Trophoblast cell (in vitro differentiated cells and primary cell): ENCODE data around the gene CHAF1B.

Experiments used
- DNase-seq, 2 donors: peaks; one replicate each; pipeline ENCODE4 v3.0.0-alpha.2; 2016
- H2AFZ ChIP-seq: 2 replicates; pipeline ENCODE4 v1.6.1; 2013; ENCODE audit warnings: low read length, moderate library complexity, mild to moderate bottlenecking; ENCODE audit not compliant: insufficient read depth, poor library complexity
- H2AK5ac ChIP-seq: 2 replicates; pipeline ENCODE4 v1.6.1; 2013; ENCODE audit warnings: mild to moderate bottlenecking, low read length
- H2BK120ac ChIP-seq: 2 replicates; pipeline ENCODE4 v1.6.1; 2013; ENCODE audit warnings: low read length, mild to moderate bottlenecking, moderate library complexity; ENCODE audit not compliant: insufficient read depth, poor library complexity
- H2BK12ac ChIP-seq: 2 replicates; pipeline ENCODE4 v1.6.1; 2013; ENCODE audit warnings: mild to moderate bottlenecking, low read length, moderate library complexity
- H2BK5ac ChIP-seq: 2 replicates; pipeline ENCODE4 v1.6.1; 2013; ENCODE audit warnings: low read length, low read depth, moderate library complexity, mild to moderate bottlenecking; ENCODE audit not compliant: poor library complexity
- H3K14ac ChIP-seq: 2 replicates; pipeline ENCODE4 v1.6.1; 2013; ENCODE audit warnings: mild to moderate bottlenecking, low read length
- H3K18ac ChIP-seq: 2 replicates; pipeline ENCODE4 v1.6.1; 2013; ENCODE audit warnings: mild to moderate bottlenecking, low read length
- H3K23ac ChIP-seq: 2 replicates; pipeline ENCODE4 v1.6.1; 2013; ENCODE audit warnings: low read length
- H3K27ac ChIP-seq: 2 replicates; pipeline ENCODE4 v1.5.1; 2013; ENCODE audit warnings: low read depth, mild to moderate bottlenecking, inconsistent platforms, low read length, moderate library complexity
- H3K27me3 ChIP-seq: 2 replicates; pipeline ENCODE4 v1.6.1; 2013; ENCODE audit warnings: inconsistent platforms, mild to moderate bottlenecking, low read length, moderate library complexity; ENCODE audit not compliant: insufficient read depth
- H3K36me3 ChIP-seq, 2 experiments: 1 replicate in 1 of 2; 2 replicates in 1 of 2; pipeline ENCODE4 v1.6.1; 2013; ENCODE audit warnings: low read length in 2 of 2, mild to moderate bottlenecking in 2 of 2, moderate library complexity in 1 of 2; ENCODE audit not compliant: insufficient read depth in 2 of 2, control insufficient read depth in 1 of 2
- H3K4ac ChIP-seq: 2 replicates; pipeline ENCODE4 v1.6.1; 2013; ENCODE audit warnings: low read depth, mild to moderate bottlenecking, low read length, moderate library complexity
- H3K4me1 ChIP-seq, 2 experiments: 1 replicate in 1 of 2; 2 replicates in 1 of 2; pipeline ENCODE4 v1.6.1; 2013; ENCODE audit warnings: low read length in 2 of 2, mild to moderate bottlenecking in 2 of 2, moderate library complexity in 1 of 2; ENCODE audit not compliant: insufficient read depth in 2 of 2, control insufficient read depth in 1 of 2
- H3K4me2 ChIP-seq: 2 replicates; pipeline ENCODE4 v1.6.1; 2013; ENCODE audit warnings: inconsistent platforms, mild to moderate bottlenecking, low read length, moderate library complexity
- H3K4me3 ChIP-seq: 2 replicates; pipeline ENCODE4 v1.5.1; 2013; ENCODE audit warnings: mild to moderate bottlenecking, low read depth, low read length, inconsistent platforms
- H3K79me1 ChIP-seq: one replicate; pipeline ENCODE4 v1.6.1; 2013; ENCODE audit warnings: low read length
- H3K79me2 ChIP-seq: 2 replicates; pipeline ENCODE4 v1.6.1; 2013; ENCODE audit warnings: low read length, mild to moderate bottlenecking; ENCODE audit not compliant: control insufficient read depth, insufficient read depth, poor library complexity
- H3K9ac ChIP-seq: 2 replicates; pipeline ENCODE4 v1.6.1; 2013; ENCODE audit warnings: mild to moderate bottlenecking, low read length
- H3K9me3 ChIP-seq: 2 replicates; pipeline ENCODE4 v1.6.1; 2013; ENCODE audit warnings: low read depth, mild to moderate bottlenecking, control low read depth, inconsistent platforms, low read length; ENCODE audit not compliant: insufficient read depth
- H4K12ac ChIP-seq: 2 replicates; pipeline ENCODE4 v1.6.1; 2013; ENCODE audit warnings: low read depth, mild to moderate bottlenecking, low read length, moderate library complexity
- H4K8ac ChIP-seq: 2 replicates; pipeline ENCODE4 v1.6.1; 2013; ENCODE audit warnings: low read depth, mild to moderate bottlenecking, low read length, moderate library complexity
- H4K91ac ChIP-seq: one replicate; pipeline ENCODE4 v1.6.1; 2013; ENCODE audit warnings: low read depth, mild to moderate bottlenecking, low read length, moderate library complexity
- WGBS: extraction: QIAGEN DNeasy Blood & Tissue Kit; methylation state at CpG from one replicate; pipeline ENCODE4 v1.1.7; 2013; ENCODE audit warnings: missing lambda C conversion rate; ENCODE audit not compliant: insufficient read length, insufficient coverage; ENCODE audit errors: extremely low coverage; 5-methylcytosine and 5-hydroxymethylcytosine counted together

Gene CHAF1B

GRCh38 chr21:36446301-36446700, 61.1 kb downstream of the CHAF1B start:
- no peak overlapping the region for H2BK12ac ChIP-seq
- H2BK5ac ChIP-seq, result no peak overlapping the region
- no peak overlapping the region for H3K27ac ChIP-seq
- no CpG with 5 or more reads among the region's 10 CpGs for WGBS
- no peak overlapping the region for H3K4ac ChIP-seq
- no peak for DNase-seq
- no peak overlapping the region for H3K9ac ChIP-seq
- H3K79me1 ChIP-seq, result no peaks in the 10 kb centered on the region
- no peak overlapping the region for H2AFZ ChIP-seq
- no peaks in the 10 kb centered on the region for H3K79me2 ChIP-seq
- no peaks in the 10 kb centered on the region for H3K27me3 ChIP-seq
- H4K91ac ChIP-seq, result no peak overlapping the region
- H2AK5ac ChIP-seq, result no peak overlapping the region
- H4K8ac ChIP-seq, result no peak overlapping the region
- H3K4me3 ChIP-seq, result no peak overlapping the region
- no peaks in the 10 kb centered on the region for H3K4me1 ChIP-seq
- H3K4me2 ChIP-seq, result no peak overlapping the region
- no peaks in the 10 kb centered on the region for H3K36me3 ChIP-seq
- no peak overlapping the region for H2BK120ac ChIP-seq
- no peak overlapping the region for H3K14ac ChIP-seq
- H3K23ac ChIP-seq, result no peak overlapping the region
- no peak overlapping the region for H3K18ac ChIP-seq
- H3K9me3 ChIP-seq, result no peaks in the 10 kb centered on the region
- H4K12ac ChIP-seq, result no peak overlapping the region

- H3K18ac ChIP-seq, result no peak overlapping the region
- H4K8ac ChIP-seq, result no peak overlapping the region
- DNase-seq, result no peak
- H2BK5ac ChIP-seq, result no peak overlapping the region
- no peak overlapping the region for H4K91ac ChIP-seq
- H3K4me1 ChIP-seq, result no peaks in the 10 kb centered on the region
- no peaks in the 10 kb centered on the region for H3K36me3 ChIP-seq
- H3K79me2 ChIP-seq, result no peaks in the 10 kb centered on the region
- no peak overlapping the region for H2AFZ ChIP-seq
- H3K27me3 ChIP-seq, result no peaks in the 10 kb centered on the region
- no peaks in the 10 kb centered on the region for H3K9me3 ChIP-seq
- H2BK12ac ChIP-seq, result no peak overlapping the region
- no peak overlapping the region for H3K4ac ChIP-seq
- no CpG with 5 or more reads among the region's 2 CpGs for WGBS
- H3K23ac ChIP-seq, result no peak overlapping the region
- H3K4me2 ChIP-seq, result no peak overlapping the region
- no peak overlapping the region for H4K12ac ChIP-seq
- H2AK5ac ChIP-seq, result no peak overlapping the region
- H3K9ac ChIP-seq, result no peak overlapping the region
- no peak overlapping the region for H2BK120ac ChIP-seq
- H3K14ac ChIP-seq, result no peak overlapping the region
- H3K4me3 ChIP-seq, result no peak overlapping the region
- no peak overlapping the region for H3K27ac ChIP-seq
- H3K79me1 ChIP-seq, result no peaks in the 10 kb centered on the region
Observed at GRCh38 chr21:36450511-36450910, 65.3 kb downstream of the CHAF1B start.

GRCh38 chr21:36451506-36451905, 66.3 kb downstream of the CHAF1B start:
- Histone ChIP-seq H3K9ac (no peak overlapping the region), H3K4me1 (no peaks in the 10 kb centered on the region), H3K27me3 (no peaks in the 10 kb centered on the region), H3K27ac (no peak overlapping the region), H4K91ac (no peak overlapping the region), H3K4me2 (no peak overlapping the region), H3K9me3 (peaks cover 1% of the 10 kb centered on the region), H3K4ac (no peak overlapping the region), H3K36me3 (no peaks in the 10 kb centered on the region), H4K8ac (no peak overlapping the region), H2BK120ac (no peak overlapping the region), H2AK5ac (no peak overlapping the region), H3K4me3 (no peak overlapping the region), H3K79me2 (no peaks in the 10 kb centered on the region), H3K23ac (no peak overlapping the region), H3K79me1 (no peaks in the 10 kb centered on the region), H2BK5ac (no peak overlapping the region), H4K12ac (no peak overlapping the region), H3K18ac (no peak overlapping the region), H2AFZ (no peak overlapping the region), H3K14ac (no peak overlapping the region), H2BK12ac (no peak overlapping the region)
- DNase-seq, result no peak
- no CpG with 5 or more reads among the region's 8 CpGs for WGBS

- Histone ChIP-seq H4K91ac (no peak overlapping the region), H3K9me3 (peaks cover 1% of the 10 kb centered on the region), H3K18ac (no peak overlapping the region), H3K36me3 (no peaks in the 10 kb centered on the region), H3K4me2 (no peak overlapping the region), H3K4me1 (no peaks in the 10 kb centered on the region), H3K27ac (no peak overlapping the region), H3K79me1 (no peaks in the 10 kb centered on the region), H3K23ac (no peak overlapping the region), H3K14ac (no peak overlapping the region), H4K8ac (no peak overlapping the region), H2AFZ (no peak overlapping the region), H3K79me2 (no peaks in the 10 kb centered on the region), H3K4me3 (no peak overlapping the region), H3K9ac (no peak overlapping the region), H2BK5ac (no peak overlapping the region), H4K12ac (no peak overlapping the region), H2BK12ac (no peak overlapping the region), H3K27me3 (no peaks in the 10 kb centered on the region), H3K4ac (no peak overlapping the region), H2BK120ac (no peak overlapping the region), H2AK5ac (no peak overlapping the region)
- no peak for DNase-seq
- no CpG with 5 or more reads among the region's 6 CpGs for WGBS
Observed at GRCh38 chr21:36452281-36452825, 67.2 kb downstream of the CHAF1B start.
